OCI-LY1 (cell line): Measurements from ENCODE around the gene HCFC1.

Experiments
- EZH2 ChIP-seq: fragments of 200-600 bp; sonication (generic), shearing (Covaris generic); IDR thresholded peaks from 2 replicates; pipeline ENCODE4 v1.8.0; 2017; ENCODE audit warnings: borderline replicate concordance, mixed run types, mild to moderate bottlenecking, antibody characterized with exemption, low read length, moderate library complexity, mixed read lengths
- TF ChIP-seq, protein P1 (sequence below): fragments of 200-600 bp; sonication (generic), shearing (Covaris generic); IDR thresholded peaks from 2 replicates; pipeline ENCODE4 v1.5.1; 2017; ENCODE audit warnings: mild to moderate bottlenecking, antibody characterized with exemption, low read length, moderate library complexity, mixed read lengths

DNA sequence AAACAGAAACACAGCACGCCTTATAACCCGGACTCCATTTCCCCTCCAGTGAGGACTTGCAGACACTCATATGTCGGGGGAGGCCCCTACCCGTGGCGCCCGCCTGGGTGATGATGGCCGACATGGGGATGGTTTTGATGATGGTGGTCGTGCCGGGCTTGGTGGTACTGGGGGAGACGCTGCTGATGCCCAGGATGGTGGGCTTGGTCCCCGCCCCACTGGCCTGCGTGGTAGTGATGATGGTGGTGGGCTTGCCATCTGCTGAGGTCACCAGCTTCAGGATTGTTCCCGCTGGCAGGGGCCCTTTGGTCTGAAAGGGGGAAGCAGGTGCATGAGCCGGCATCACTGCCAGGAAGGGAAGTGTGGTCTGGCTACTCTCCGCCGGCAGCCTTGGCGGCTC lies 14.4 kb downstream of the HCFC1 start:
- TF ChIP-seq, protein P1, sequence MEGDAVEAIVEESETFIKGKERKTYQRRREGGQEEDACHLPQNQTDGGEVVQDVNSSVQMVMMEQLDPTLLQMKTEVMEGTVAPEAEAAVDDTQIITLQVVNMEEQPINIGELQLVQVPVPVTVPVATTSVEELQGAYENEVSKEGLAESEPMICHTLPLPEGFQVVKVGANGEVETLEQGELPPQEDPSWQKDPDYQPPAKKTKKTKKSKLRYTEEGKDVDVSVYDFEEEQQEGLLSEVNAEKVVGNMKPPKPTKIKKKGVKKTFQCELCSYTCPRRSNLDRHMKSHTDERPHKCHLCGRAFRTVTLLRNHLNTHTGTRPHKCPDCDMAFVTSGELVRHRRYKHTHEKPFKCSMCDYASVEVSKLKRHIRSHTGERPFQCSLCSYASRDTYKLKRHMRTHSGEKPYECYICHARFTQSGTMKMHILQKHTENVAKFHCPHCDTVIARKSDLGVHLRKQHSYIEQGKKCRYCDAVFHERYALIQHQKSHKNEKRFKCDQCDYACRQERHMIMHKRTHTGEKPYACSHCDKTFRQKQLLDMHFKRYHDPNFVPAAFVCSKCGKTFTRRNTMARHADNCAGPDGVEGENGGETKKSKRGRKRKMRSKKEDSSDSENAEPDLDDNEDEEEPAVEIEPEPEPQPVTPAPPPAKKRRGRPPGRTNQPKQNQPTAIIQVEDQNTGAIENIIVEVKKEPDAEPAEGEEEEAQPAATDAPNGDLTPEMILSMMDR, result no peak
- no peak for TF ChIP-seq EZH2
